GM19035 (cell line): ENCODE measurements around the gene GDPD4.

Source experiments
- ATAC-seq: cut with Tn5 transposase; IDR thresholded peaks from one replicate; pipeline ENCODE4 v1.9.1; 2021; ENCODE audit not compliant: unreplicated experiment

The GDPD4 gene

GRCh38 chr11:77206264-77207018, 95.0 kb downstream of the GDPD4 start:
- no peak for ATAC-seq

- no peak for ATAC-seq
Observed at GRCh38 chr11:77205467-77206263, 95.8 kb downstream of the GDPD4 start.

- no peak for ATAC-seq
Observed at GRCh38 chr11:77204754-77205466, 96.6 kb downstream of the GDPD4 start.

GRCh38 chr11:77203901-77204753, 97.4 kb downstream of the GDPD4 start:
- ATAC-seq: no peak

- no peak for ATAC-seq
Observed at GRCh38 chr11:77202941-77203900, 98.3 kb downstream of the GDPD4 start.

GRCh38 chr11:77201991-77202841, 99.3 kb downstream of the GDPD4 start:
- no peak for ATAC-seq

GRCh38 chr11:77201370-77201769, 100.1 kb downstream of the GDPD4 start:
- no peak for ATAC-seq

GRCh38 chr11:77200351-77201268, 100.9 kb downstream of the GDPD4 start:
- ATAC-seq: no peak

GRCh38 chr11:77199137-77199745, 102.2 kb downstream of the GDPD4 start:
- no peak for ATAC-seq

GRCh38 chr11:77198440-77198849, 103.0 kb downstream of the GDPD4 start:
- ATAC-seq: no peak

- no peak for ATAC-seq
Observed at GRCh38 chr11:77197626-77198320, 103.7 kb downstream of the GDPD4 start.

GRCh38 chr11:77196961-77197360, 104.5 kb downstream of the GDPD4 start:
- no peak for ATAC-seq

GRCh38 chr11:77195071-77195755, 106.3 kb downstream of the GDPD4 start:
- no peak for ATAC-seq

- ATAC-seq: no peak
Observed at GRCh38 chr11:77193911-77194830, 107.3 kb downstream of the GDPD4 start.

GRCh38 chr11:77193167-77193566, 108.3 kb downstream of the GDPD4 start:
- no peak for ATAC-seq
